Peyer's patch (tissue), 4 donors: ENCODE data around the gene ZBTB7C.

Experiments used
- CTCF ChIP-seq, 6 experiments: fragments of 450-650 bp in 4 of 6; fragments of 200-600 bp in 2 of 6; sonication (generic) in 1 of 6; IDR thresholded peaks; one replicate each; pipeline ENCODE4 v1.5.1; 2017 to 2019; ENCODE audit warnings: antibody characterized with exemption in 6 of 6, mild to moderate bottlenecking in 3 of 6, moderate library complexity in 1 of 6
- POLR2A ChIP-seq, 2 donors: fragments of 450-650 bp; IDR thresholded peaks; one replicate each; pipeline ENCODE4 v1.5.1; 2017; ENCODE audit warnings: antibody characterized with exemption in 2 of 2, mild to moderate bottlenecking in 2 of 2, moderate library complexity in 2 of 2

GRCh38 chr18:48020337-48021250 lies 388.6 kb downstream of the ZBTB7C start:
- TF ChIP-seq POLR2A (IDR thresholded peaks at IDR 0.05): no peak
- TF ChIP-seq CTCF (IDR thresholded peaks at IDR 0.05): no peak
